ENCODE data around the gene IL1RL2.

Gene IL1RL2

GRCh38 chr2:102194609-102195268 is 7.9 kb downstream of the IL1RL2 start:
- no peak for DNase-seq (ENCODE audit: low read depth in 2 of 2)

- no peak for DNase-seq (ENCODE audit: low read depth in 2 of 2)
Observed at GRCh38 chr2:102197389-102198137, 10.7 kb downstream of the IL1RL2 start.

DNA sequence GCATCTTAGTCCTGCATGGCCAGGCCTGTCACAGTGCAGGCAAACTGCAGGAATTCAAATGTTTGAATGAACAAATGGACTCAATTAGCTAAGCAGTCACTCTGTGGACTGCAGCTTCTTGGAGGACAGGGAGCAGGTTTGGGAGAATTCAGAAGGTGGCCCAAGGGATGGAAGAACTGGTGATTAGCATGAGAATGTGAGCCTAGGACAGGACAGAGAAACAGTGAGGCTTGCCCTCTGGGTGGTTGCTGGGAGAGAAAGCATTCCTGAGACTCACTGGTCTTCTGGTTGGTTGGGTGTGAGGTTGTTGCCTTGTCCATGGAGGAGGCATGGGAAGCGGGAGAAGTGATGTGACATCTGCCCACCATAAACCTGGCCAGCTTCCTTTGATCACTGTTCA is 13.7 kb downstream of the IL1RL2 start:
- DNase-seq (ENCODE audit: low read depth in 2 of 2) = no peak

DNA sequence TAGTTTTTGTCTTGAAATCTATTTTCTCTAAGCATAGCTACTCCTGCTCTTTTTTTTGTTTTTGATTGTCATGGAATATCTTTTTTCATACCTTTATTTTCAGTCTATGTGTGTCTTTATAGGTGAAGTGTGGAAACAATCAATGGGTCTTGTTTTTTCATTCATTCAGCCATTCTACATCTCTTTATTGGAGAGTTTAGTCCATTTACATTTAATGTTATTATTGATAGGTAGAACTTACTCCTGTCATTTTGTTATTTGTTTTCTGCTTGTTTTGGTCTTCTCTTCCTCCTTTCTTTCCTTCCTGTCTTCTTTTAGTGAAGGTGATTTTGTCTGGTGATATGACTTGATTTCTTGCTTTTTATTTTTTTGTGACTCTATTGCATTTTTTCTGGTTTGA is 17.8 kb downstream of the IL1RL2 start:
- DNase-seq (ENCODE audit: low read depth in 2 of 2) = no peak

- DNase-seq (ENCODE audit: low read depth in 2 of 2) = no peak
Observed at GRCh38 chr2:102206666-102207341, 20.0 kb downstream of the IL1RL2 start.

DNA sequence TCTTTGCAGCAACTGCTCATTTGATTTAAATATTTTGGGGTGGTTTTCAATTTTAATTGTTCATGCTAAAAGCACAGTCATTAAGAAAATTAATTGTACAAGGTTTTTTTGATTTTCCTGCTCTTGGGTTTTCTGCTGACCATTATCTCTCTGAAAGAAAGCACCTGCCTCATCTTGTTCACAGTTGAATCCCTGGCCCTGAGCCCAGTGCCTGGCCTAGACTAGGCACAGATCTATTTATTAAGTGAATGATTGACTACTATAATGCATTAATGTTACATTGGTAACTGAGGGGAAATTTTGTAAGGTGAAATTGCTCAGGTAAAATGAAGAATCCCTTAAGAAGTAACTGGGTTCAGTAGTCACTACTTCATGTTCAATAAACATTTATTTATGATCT is 22.0 kb downstream of the IL1RL2 start:
- no peak for DNase-seq (ENCODE audit: low read depth in 2 of 2)

DNA sequence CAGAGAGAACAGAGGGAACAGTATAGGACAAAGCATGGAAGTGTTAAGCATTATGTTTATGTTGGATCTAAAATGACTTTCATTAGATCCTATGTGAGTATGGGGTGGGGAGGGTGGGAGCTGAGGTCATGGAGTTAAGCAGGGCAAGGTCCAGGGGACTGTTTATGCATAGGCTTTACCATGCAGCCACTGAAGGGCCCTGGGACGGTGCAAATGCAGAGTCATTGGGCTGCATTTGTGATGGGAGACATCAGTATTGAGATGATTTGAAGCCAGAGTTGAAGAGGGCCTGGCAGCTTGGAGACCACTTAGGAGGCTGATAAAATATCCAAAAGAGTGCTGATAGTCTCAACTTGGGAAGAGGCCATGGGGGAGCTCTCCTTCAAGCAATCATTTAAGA is 22.7 kb downstream of the IL1RL2 start:
- no peak for DNase-seq (ENCODE audit: low read depth in 2 of 2)

DNA sequence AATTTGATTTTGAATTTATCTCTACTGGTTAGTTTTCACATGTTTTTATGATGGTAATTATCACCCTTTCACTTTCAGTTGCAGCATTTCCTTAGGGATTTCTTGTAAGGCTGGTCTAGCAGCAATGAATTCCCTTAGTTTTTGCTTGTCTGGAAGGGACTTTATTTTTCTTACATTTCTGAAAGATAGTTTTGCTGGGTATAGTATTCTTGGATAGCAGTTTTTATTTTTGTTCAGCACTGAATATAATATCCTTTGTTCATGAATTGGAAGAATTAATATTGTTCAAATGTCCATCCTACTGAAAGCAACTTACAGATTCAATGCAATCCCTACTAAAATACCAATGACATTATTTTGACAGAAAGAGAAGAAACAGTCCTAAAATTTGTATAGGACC is 30.2 kb downstream of the IL1RL2 start:
- DNase-seq (ENCODE audit: low read depth in 2 of 2) = no peak

- no peak for DNase-seq (ENCODE audit: low read depth in 2 of 2)
Observed at GRCh38 chr2:102224824-102225739, 38.3 kb downstream of the IL1RL2 start.

- no peak for DNase-seq (ENCODE audit: low read depth in 2 of 2)
Observed at GRCh38 chr2:102226171-102226570, 39.3 kb downstream of the IL1RL2 start.

DNA sequence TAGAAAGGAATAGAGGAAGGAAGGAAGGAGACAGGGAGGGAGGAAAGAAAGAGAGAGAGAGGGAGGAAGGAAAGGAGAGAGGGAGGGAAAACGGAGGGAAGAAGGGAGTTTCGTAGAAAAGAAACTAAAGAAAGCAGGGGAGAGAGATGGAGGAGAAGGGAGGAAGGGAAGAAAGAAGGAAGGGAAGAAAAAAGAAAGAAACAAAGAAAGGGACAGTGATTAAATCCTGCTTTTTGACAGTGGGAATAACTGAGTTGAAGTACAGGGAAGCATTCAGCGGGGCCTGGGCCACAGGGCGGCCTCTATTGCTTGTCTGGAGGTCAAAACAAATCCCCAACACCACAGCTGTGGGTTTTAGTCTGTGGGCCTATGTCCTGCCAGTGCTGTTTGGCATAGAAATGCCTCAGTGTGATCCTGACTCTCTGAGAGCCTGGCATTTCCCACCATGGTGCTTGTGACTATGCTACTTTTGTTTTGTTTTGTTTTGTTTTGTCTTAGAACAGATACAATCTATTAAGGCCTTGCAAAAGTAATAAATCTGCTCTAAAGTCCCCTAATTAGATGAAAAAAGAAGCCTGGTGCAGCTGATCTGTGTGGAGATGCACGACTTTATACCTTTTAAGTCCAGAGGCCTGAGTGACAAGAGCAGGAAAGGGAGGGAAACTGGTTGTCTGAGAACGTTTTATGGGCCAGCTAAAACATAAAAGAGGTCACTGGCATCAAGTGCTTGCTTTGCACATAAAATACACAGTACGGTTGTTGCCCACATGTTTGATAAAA is 40.0 kb downstream of the IL1RL2 start:
- DNase-seq (ENCODE audit: low read depth in 2 of 2) = no peak

DNA sequence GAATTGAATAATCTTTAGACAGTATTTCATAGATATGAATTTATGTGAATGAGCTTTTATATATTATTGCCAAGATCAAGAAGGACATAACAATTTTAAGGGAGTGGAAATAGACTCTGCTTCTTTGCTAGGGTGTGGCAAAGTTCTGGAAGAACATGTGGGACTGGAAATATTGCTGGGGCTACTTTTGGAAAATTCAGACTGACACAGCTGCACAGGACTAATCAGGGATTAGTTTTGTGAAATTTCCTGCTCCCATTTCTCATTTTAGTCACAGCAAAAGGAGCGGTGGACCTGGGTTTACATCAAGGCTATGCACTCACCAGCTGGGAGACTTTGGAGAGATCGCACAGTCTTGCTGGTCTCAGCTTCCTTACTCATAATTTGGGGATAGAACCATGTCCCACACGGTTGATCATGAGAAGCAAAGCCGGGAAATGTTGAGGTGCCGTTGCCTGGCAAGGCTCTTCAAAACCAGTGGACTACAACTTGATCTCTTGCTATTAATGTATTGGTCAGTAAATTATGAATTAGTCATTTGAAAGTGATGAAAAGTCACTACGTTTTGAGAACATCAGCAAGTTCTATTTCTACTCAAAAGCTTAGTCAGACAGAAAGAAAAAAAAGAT is 42.4 kb downstream of the IL1RL2 start:
- DNase-seq (ENCODE audit: low read depth in 2 of 2) = no peak

- DNase-seq (ENCODE audit: low read depth in 2 of 2) = no peak
Observed at GRCh38 chr2:102230410-102230909, 43.6 kb downstream of the IL1RL2 start.

DNA sequence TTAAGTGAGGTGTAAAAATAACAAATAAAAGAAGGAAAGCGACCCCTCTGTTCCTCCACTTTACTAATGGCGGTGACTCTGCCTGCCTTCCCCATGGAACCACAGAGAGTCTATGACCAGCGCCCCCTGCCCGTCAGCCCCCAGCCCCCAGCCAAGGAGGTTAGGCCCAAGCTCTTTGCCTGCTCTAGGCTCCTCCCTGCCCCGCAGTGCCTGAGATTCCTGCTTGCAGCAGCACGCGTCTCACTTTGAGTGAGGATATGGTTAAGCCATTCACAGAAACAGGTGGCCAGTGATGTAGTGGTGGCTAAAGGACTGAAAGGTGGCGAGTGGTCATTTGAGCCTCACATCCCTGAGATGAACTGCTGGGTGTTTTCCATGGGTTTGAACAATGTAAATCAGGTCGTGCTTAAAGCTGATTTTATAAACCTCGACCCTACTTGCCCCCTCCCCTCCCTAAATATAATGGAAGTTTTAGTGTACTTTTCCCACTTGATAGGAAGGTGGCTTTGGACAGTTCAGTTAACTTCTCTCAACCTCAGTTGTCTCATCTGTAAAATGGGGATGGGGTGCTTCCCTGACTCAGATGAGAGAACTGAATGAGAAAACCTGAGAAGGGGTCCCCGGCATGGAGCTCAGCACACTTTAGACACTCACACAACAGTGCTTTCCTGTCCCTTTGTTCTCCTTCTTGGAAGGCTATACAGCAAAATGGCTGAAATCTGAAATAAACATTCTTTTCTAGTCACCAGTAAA is 46.5 kb downstream of the IL1RL2 start:
- no peak for DNase-seq (ENCODE audit: low read depth in 2 of 2)

DNA sequence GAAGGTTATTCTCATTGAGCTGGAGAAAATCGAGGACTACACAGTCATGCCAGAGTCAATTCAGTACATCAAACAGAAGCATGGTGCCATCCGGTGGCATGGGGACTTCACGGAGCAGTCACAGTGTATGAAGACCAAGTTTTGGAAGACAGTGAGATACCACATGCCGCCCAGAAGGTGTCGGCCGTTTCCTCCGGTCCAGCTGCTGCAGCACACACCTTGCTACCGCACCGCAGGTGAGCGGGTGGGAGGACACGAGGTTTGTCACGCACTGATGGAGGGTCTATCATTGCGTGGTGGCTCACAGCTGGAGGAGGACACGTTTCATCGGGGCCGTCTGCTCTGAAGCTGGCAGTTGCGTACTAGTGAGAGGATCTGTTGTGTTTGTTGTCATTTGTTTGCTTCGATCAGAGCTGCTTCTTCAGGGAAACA is 48.2 kb downstream of the IL1RL2 start:
- no peak for DNase-seq (ENCODE audit: low read depth in 2 of 2)

DNA sequence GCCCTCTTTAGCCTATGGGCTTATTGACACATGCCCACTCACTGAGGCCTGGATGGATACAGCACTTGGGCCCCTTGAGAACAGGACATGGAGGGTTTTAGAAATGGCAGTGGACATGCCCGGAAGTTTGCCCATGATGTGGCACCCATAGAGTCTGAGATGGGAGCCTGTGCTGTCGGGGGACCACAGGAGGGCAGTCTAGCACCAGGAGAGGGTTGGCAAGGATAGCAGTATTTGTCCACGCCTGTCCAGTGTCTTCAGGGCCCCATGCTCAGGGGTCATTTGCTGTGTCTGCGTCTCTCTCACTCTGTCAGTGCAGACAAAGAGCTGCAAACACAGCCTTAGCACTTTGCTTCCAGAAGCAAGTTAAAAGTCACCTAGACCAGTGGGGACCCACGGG is 48.7 kb downstream of the IL1RL2 start:
- no peak for DNase-seq (ENCODE audit: low read depth in 2 of 2)

- no peak for DNase-seq (ENCODE audit: low read depth in 2 of 2)
Observed at GRCh38 chr2:102236132-102236531, 49.3 kb downstream of the IL1RL2 start.

- DNase-seq (ENCODE audit: low read depth in 2 of 2) = no peak
Observed at GRCh38 chr2:102237176-102237575, 50.4 kb downstream of the IL1RL2 start.

DNA sequence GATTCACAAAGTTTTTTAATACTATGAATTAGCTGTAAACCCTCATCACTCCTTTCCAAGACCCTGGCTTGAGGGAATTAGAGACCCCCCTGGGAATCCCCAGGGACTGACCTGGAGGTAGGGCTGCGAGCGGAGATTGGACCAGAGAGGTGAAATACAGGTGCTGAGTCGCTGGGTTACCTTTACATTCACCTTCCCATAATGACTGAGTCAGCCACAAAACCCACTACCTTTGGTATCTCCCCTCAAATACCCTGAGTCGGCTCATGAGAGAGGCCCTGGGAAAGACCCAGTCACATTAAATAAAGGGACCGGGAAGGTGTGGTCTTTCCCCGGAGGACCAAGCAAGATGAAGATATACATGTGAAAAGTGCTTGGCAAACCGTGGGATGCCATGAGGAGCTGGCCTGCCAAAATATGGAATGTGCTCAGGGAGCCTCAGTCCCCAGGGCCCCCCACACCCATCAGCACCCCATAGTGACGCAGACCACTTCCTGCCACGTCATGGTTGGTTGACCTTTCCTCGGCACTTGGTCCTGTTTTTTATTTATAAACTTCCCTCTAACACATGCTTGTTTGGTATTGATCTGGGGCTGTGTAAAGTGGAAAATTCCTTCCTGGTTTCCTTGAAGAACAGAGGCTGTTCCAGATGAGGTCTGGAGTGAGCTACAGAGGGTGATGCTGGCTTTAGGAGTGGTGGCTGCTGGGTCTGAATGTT is 51.4 kb downstream of the IL1RL2 start:
- DNase-seq (ENCODE audit: low read depth in 2 of 2) = no peak

Data from activated CD8-positive, alpha-beta memory T cell treated with anti-CD3 and anti-CD28 coated beads for 4 hours (primary cell).